Motor neuron (in vitro differentiated cells): ENCODE results near the gene PARD3. TPM values are rescaled to one million over a fixed set of nuclear protein-coding genes. Genes with fewer than 3 reads are reported as not detected.

Experiments
- ATAC-seq, 8 experiments: fragments of 200-7000 bp; cut with Tn5 transposase; replicated peaks in 6 of 8; 2 replicates each; pipeline ENCODE4 v1.8.0; 2021; ENCODE audit warnings: mild to moderate bottlenecking in 8 of 8, moderate library complexity in 8 of 8
- H3K27ac ChIP-seq, 2 donors: fragments of 250-450 bp; sonication (Bioruptor Pico); 2 replicates each; pipeline ENCODE4 v1.9.0; 2021; ENCODE audit warnings: antibody characterized with exemption in 2 of 2, mild to moderate bottlenecking in 2 of 2, moderate library complexity in 1 of 2
- H3K4me1 ChIP-seq, 2 donors: fragments of 250-450 bp; sonication (Bioruptor Pico); replicated peaks in 1 of 2; 2 replicates each; pipeline ENCODE4 v1.6.1; 2021; ENCODE audit warnings: antibody characterized with exemption in 2 of 2, mild to moderate bottlenecking in 2 of 2, moderate library complexity in 1 of 2
- H3K4me3 ChIP-seq, 5 donors: fragments of 250-450 bp; sonication (Bioruptor Pico); 2 replicates each; pipeline ENCODE4 v1.9.0; 2021; ENCODE audit warnings: antibody characterized with exemption in 5 of 5, mild to moderate bottlenecking in 5 of 5, moderate library complexity in 4 of 5
- WGBS, 10 experiments: fragments of 450-650 bp; shearing (Covaris generic); methylation state at CpG; one replicate each; pipeline ENCODE4 v1.0.0; 2022; 5-methylcytosine and 5-hydroxymethylcytosine counted together
- in situ Hi-C, 9 experiments: fragments of 400-800 bp; cut with MboI; loops; one replicate each; pipeline ENCODE4 v1.15.0; 2021; ENCODE audit warnings: low sequenced_read_pairs in 9 of 9, low pct_unique_long_range_greater_than_20kb in 2 of 9; ENCODE audit not compliant: unreplicated experiment in 9 of 9
- total RNA-seq, 8 experiments: library from RNA; unstranded; fragments of 300-600 nt; gene quantifications; 2 replicates each; pipeline versions ENCODE4 v1.2.3 to v1.2.4, GENCODE V29; 2022

PARD3 gene
- total RNA-seq, 8 experiments from 2014 or later: 21.5 to 154 (median 34.0) TPM

DNA sequence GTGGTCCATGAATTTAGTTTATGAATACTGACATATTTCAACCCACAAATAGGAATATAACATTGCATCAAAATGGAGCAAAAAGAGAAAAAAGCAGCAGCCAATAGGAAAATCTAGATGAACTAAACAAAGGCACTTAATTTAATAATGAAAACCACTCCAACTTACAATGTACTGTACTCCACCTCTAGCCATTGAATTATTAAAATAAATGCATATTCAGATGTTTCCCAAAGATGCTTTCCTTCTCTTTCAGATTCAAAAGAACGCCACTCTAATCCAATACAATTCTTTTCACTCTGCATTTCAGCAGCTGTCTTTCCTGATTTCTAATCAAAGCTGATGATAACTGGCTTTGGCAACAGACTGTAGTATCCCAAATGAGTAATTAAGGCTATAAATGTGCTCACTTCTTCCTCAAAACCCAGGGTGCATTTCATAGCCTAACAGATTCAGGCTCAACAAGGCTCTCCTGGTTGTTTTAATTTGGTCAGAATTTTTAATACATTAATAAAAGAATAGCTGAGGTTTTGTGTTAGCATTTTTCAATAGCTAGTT, 577.1 kb downstream of the PARD3 start:
- H3K4me1 ChIP-seq: peaks cover 19 to 34% of the 10 kb centered on the region in 2 donors
- in situ Hi-C loops: no loop called here
- no peak overlapping the region for H3K27ac ChIP-seq
- 17 to 100% (median 62%) methylated on average over 1 of the region's 1 CpG; no CpG with 5 or more reads in 2 of the 10 experiments for WGBS, 10 experiments
- ATAC-seq: peak in 3 of 8 experiments; percentile 55 to 75 (median 75)
- H3K4me3 ChIP-seq: no peak overlapping the region

DNA sequence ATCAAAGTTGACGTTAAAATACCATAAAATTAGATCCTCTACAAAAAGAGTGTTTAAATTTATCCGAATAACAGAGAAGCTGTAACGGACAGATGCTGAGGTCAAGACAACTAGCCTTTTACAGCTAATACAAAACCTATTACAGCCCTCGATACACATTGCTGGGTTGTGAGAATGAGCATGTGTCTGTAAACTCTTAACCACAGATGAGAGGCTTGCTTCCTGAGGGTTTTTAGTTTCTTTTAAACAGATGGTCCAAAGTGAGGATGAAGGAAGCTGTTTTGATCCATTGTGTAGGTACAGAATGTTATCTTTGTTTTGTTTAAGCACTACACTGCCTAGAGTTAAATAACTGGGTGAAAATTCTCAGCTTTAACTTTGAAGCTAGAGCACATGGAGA, 578.2 kb downstream of the PARD3 start:
- no peak overlapping the region for H3K4me3 ChIP-seq
- peak in 5 of 8 experiments; percentile 8 to 45 (median 30) for ATAC-seq
- peaks cover 24 to 41% of the 10 kb centered on the region in 2 donors for H3K4me1 ChIP-seq
- 30 to 100% (median 61%) methylated on average over 1 to 4 of the region's 4 CpGs for WGBS, 10 experiments
- in situ Hi-C loops: no loop called here
- no peak overlapping the region for H3K27ac ChIP-seq

DNA sequence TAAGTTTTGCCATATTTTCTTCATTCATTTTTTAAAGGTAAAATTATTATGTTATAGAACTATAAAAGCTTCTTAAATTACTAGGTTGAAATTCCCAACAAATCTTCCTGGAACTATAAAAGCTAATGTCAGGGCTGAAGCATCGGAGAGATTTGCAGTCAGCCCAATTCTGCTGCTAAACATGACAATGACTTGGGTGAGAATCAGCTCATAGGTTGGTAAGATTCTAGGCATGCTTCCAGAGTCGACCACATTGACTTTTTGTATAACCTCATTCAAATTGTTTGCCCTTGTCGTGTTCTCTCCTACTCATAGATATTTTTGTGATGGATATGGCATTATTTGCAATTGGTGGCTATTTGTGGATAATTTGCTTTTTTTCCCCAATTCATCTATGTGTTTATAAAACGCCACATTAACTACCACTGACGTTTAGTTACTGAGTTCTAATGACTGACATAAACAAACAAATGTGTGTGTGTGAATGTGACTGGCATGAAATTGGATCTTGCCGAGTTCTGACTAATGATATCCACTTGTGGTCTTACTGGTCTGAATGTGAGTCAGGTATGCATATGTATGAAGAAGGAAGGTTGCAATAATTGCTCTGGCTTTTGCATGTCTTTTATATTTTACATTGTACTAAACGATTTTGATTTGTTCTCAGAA, 579.8 kb downstream of the PARD3 start:
- in situ Hi-C loops: no loop called here
- Histone ChIP-seq H3K4me1 (peaks cover 37 to 56% of the 10 kb centered on the region in 2 donors), H3K27ac (no peak overlapping the region), H3K4me3 (no peak overlapping the region)
- 25 to 67% (median 45%) methylated on average over 2 to 7 of the region's 7 CpGs for WGBS, 10 experiments
- ATAC-seq: peak in 5 of 8 experiments; percentile 36 to 95 (median 74)

DNA sequence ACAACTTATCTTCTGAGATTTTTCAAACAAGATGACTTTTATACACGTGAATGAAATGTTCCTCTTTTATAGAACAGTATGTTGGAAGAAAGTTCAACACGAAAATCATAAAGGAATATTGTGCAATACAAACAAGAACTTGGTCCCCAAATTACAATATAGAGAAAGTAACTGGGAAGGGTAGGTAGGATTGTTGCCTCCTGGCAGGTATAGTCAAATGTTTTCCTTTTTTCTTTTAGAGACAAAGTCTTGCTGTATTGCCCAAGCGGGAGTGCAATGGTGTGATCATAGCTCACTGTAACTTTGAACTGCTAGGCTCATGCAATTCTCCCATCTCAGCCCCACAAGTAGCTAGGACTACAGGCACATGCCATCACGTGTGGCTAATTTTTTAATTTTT, 582.6 kb downstream of the PARD3 start:
- WGBS, 10 experiments: 75 to 100% (median 95%) methylated on average over 1 to 4 of the region's 4 CpGs
- Histone ChIP-seq H3K4me1 (peaks cover 34 to 50% of the 10 kb centered on the region in 2 donors), H3K4me3 (no peak overlapping the region), H3K27ac (no peak overlapping the region)
- ATAC-seq: no peak
- in situ Hi-C loops: no loop called here

DNA sequence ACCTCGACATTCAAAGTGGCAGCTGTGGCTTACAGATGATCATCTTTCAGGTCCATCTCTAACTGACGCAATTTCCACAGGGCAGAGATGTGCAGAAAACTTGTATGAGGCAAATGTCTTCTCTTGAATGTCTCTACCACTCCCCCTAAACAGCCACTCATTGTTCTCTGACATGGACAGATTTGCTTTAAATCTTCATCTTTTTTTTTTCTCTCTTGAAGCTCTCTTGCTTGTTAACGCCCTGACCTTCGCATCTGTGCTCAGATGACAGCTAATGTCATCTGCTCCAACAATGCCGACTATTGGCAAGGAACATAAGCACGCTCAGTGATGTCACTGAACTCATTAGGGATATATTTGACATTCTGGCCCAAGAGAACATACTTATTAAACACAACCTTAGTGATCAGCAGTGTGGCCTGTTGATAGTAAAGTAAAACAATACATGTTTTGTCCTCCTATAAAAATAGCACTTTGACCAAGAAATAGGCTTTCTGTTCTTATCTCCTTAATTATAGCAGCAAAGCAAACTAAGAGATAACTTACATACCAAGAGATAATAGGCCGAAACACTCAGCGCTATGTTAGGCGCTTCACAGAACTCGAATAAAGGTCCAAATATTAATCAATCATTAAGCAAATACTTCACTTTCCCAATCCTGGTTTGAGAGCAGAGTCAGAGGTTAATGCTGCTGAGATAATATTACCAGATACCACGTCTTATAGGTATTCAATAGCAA, 583.5 kb downstream of the PARD3 start:
- 30 to 85% (median 55%) methylated on average over 2 to 11 of the region's 11 CpGs for WGBS, 10 experiments
- Histone ChIP-seq H3K4me1 (peaks cover 27 to 41% of the 10 kb centered on the region in 2 donors), H3K4me3 (no peak overlapping the region), H3K27ac (no peak overlapping the region)
- in situ Hi-C loops: no loop called here
- peak in 5 of 8 experiments; percentile 80 to 97 (median 92) for ATAC-seq

DNA sequence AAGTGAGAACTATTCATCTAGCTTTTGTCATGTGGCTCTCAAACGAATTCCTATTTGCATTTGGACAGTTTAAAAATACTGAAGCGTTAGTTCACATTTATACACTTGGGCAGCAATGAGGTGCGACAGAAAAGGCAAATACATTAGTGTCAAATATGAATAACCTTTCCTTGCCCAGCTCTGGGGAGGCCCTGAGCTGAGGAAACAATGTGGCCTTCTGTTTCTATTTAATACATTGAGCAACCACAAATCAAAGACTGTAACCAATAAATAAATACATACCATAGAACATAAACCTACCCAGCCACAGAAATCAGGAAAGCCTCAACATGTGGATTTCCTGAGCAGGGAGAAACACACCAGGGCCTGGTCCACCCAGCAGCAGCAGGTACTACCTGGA, 585.2 kb downstream of the PARD3 start:
- in situ Hi-C loops: no loop called here
- no peak overlapping the region for H3K27ac ChIP-seq
- no peak overlapping the region for H3K4me3 ChIP-seq
- WGBS, 10 experiments: 43 to 89% (median 67%) methylated on average over 1 to 3 of the region's 3 CpGs; no CpG with 5 or more reads in 2 of the 10 experiments
- H3K4me1 ChIP-seq: peaks cover 28 to 34% of the 10 kb centered on the region in 2 donors
- ATAC-seq: peak in 2 of 8 experiments; percentile 25 to 30

DNA sequence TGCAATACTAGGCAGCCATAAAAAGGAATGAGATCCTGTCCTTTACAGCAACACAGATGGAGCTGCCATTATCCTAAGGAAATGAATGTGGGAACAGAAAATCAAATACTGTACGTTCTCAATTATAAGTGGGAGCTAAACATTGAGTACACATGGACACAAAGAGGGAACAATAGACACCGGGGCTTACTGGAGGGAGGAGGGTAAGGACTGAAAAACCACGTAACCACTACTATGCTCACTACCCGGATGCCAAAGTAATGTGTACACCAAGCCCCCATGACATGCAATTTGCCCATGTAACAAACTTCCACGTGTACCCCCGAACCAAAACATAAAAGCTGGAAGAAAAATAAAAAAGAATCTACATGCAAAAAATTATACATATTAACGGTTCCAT, 587.0 kb downstream of the PARD3 start:
- Histone ChIP-seq H3K27ac (no peak overlapping the region), H3K4me1 (peaks cover 38 to 46% of the 10 kb centered on the region in 2 donors), H3K4me3 (no peak overlapping the region)
- in situ Hi-C loops: no loop called here
- 72 to 100% (median 93%) methylated on average over 1 to 7 of the region's 7 CpGs for WGBS, 10 experiments
- no peak for ATAC-seq

DNA sequence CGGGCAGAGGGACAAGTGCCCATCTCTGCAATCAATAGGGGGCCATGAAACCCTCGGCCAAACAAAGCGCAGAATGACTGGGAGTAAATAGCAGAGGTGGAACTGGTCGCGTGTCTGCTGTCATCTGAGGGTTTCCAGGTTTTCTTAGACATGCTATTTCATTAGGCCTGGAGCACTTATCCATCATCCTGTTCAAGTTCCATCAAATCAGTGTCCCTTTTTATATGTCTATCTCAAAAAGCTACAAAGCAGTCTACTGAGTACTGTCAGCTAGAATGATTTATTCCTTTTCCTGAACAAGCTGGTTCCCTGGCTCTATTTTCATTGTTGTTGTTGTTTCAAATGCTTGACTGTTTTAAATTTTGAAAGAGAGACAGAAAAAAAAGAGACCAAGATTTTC, 590.5 kb downstream of the PARD3 start:
- ATAC-seq: peak in 4 of 8 experiments; percentile 33 to 64 (median 52)
- H3K4me1 ChIP-seq: peaks cover 16 to 23% of the 10 kb centered on the region in 2 donors
- H3K27ac ChIP-seq: peak overlapping the region in 1 of 2 donors; percentile 43
- in situ Hi-C loops: no loop called here
- 65 to 100% (median 83%) methylated on average over 1 to 5 of the region's 5 CpGs; no CpG with 5 or more reads in 2 of the 10 experiments for WGBS, 10 experiments
- H3K4me3 ChIP-seq: no peak overlapping the region

DNA sequence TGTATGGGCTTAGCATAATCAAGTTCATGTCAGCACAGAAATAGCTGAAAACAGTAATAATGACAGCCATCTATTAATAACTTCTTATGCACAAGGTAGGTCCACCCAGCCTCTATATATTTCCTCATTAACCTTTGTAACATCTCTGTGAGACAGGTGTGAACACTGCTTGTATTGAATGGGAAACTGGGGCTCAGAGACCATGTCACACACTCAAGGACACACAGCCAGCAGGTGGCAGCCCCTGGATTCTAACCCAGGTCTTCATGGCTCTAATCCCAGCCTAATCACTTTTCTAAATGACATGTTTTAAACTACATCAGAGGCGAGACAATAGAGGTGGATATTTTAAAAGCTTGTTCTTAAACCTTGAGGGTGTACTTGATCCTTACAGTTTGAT, 591.4 kb downstream of the PARD3 start:
- H3K27ac ChIP-seq: no peak overlapping the region
- WGBS, 10 experiments: 55 to 83% (median 67%) methylated on average over 1 of the region's 1 CpG; no CpG with 5 or more reads in 5 of the 10 experiments

DNA sequence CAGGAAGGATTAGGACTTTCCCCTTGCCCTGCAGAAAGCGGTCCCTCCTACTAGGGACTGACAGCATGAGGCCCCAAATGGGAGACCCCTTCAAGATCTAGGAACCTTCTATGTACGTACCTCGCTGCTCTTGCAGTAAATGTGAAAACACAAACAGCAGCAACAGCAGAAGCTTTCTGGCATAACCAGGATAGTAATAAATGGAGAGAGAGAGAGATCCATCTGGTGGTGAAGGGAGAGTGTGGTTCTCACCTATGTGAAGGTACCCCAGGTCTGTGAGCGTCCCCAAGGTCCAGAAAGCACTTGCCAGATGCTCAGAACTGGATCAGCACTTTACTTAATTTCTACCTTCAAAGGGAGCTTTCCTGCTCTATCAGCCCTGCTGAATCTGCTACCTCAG, 592.7 kb downstream of the PARD3 start:
- H3K27ac ChIP-seq: no peak overlapping the region
- H3K4me1 ChIP-seq: peaks cover 17 to 27% of the 10 kb centered on the region in 2 donors
- ATAC-seq: no peak
- in situ Hi-C loops: no loop called here
- WGBS, 10 experiments: 80 to 100% (median 86%) methylated on average over 1 to 4 of the region's 4 CpGs; no CpG with 5 or more reads in 5 of the 10 experiments
- no peak overlapping the region for H3K4me3 ChIP-seq

More for the DNA sequence above, 591.4 kb downstream of the PARD3 start:
- in situ Hi-C loops: no loop called here
- peaks cover 17 to 27% of the 10 kb centered on the region in 2 donors for H3K4me1 ChIP-seq
- no peak overlapping the region for H3K4me3 ChIP-seq
- ATAC-seq: no peak

DNA sequence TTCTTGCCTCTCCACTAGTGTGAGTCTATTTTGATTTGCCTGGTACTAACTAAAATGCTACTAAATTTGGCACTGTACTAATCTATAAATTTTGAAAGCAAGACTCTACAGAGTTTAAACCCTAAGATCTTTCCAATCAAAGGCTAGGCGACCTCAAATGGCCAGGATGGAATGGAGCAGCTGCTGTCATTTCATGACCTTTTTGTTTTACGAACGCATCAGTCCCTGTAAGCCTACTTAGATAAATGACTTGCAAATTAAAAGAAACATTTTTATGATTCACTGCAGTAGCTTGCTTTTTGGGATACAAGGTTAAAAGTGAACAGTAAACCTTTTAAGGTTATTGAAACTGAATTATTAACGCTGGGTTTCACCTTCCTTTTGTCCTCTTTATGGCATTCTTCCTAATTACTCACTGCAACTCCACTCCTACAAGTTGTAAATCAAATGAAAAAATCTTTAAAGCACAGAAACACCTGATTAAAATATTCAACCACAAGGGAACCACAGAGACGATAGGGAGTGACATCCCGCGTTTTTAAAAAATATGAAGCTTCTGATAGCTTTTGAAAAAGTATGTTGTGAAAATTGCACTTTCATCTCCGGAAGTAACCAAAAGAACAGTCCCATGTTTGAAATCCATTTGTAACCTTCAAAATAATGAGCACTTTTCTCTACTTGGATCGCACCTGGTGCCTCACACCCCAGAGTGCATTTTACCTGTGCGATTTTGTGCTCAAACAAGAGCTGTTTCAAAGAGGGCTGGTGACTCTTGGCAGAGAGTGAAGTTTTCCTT, 595.1 kb downstream of the PARD3 start:
- no peak overlapping the region for H3K4me3 ChIP-seq
- H3K4me1 ChIP-seq: peaks cover 17 to 33% of the 10 kb centered on the region in 2 donors
- in situ Hi-C loops: no loop called here
- H3K27ac ChIP-seq: no peak overlapping the region
- ATAC-seq: peak in 4 of 8 experiments; percentile 35 to 77 (median 53)
- WGBS, 10 experiments: 30 to 92% (median 73%) methylated on average over 1 to 10 of the region's 10 CpGs

DNA sequence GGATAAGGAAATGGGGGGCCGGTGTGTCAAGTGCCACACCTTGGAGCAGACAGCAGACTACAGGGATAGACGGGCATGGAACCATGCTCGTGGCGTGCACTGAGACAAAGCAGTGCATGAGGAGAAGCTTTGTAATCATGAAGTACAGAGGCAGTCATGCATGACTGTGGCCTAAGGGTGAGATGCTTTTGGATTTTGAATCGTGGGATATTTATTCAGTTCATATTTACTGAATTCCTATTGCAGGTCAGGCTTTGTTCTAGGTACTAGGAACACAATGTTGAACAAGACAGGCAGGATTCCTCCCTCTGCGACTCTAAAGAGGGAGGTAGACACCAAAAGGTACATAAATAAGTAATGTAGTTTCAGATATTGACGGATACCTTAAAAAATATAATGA, 597.6 kb downstream of the PARD3 start:
- WGBS, 10 experiments: 60 to 100% (median 94%) methylated on average over 1 to 5 of the region's 7 CpGs
- no peak overlapping the region for H3K27ac ChIP-seq

More for the DNA sequence above, 597.6 kb downstream of the PARD3 start:
- Histone ChIP-seq H3K4me3 (no peak overlapping the region), H3K4me1 (peaks cover 6 to 21% of the 10 kb centered on the region in 2 donors)
- ATAC-seq: no peak
- in situ Hi-C loops: no loop called here
